GM21576 (cell line): Measurements from ENCODE around the gene CNOT2.
"Not testable (repeated sequence)": the region's sequence is repeated elsewhere in the genome, so short reads cannot be mapped to it uniquely, and the experiment has no call there.

Experiments
- ATAC-seq: cut with Tn5 transposase; IDR thresholded peaks from one replicate; pipeline ENCODE4 v1.9.1; 2021; ENCODE audit warnings: mild to moderate bottlenecking, moderate library complexity; ENCODE audit not compliant: unreplicated experiment

CNOT2 gene

DNA sequence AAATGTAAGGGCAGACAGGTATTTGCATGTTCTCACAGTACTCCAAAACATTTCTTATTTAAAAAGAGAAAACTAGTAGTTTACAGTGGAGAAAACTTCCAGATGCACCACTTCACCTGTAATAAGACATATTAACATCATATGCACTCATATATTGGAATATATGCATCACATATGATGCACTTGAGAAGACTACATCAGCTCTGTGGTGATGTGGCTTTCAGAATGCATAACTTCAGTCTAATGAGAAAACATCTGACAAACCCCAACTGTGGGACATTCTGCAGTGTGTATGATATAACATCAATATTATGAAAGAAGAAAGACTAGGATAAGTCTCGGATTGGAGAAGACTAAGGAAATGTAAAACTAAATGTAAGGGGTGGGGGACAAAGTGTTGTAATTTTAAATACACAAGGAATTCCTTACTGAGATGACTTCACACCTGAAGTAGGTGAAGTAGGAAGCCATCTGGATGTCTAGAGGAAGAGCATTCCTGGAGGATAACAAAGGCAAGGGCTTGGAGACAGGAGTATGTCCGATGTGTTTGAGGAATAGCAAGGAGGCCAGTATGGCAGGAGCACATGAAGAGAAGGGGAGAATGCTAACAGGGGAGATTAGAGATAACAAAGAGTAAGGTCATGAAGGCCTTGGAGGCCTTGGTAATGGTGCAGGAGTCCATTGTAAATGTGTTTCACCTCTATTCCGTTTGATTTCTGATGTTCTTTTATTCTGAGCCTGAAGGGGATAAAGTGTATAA is 49.0 kb downstream of the CNOT2 start:
- ATAC-seq = no peak

GRCh38 chr12:70304684-70305555 is 61.7 kb downstream of the CNOT2 start:
- ATAC-seq = not testable (repeated sequence)

DNA sequence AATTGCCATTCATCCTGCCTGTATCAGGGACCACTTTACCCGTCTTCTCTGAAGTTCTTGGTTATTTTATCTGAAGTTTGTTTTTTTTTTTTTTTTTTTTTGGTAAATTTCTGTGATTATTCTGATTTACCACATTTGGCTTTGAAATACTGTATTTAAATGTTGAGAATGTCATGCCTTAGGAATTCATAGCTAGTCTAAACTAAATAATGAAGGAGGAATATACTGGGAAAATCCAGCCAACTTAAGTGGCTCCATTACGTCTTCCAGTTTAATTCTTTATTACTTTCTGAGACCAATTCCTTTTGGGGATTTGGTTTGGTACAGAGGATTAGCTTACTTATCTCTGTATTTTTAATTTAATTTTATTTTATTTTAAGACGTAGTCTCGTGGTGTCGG is 62.6 kb downstream of the CNOT2 start:
- no peak for ATAC-seq

- no peak for ATAC-seq
Observed at GRCh38 chr12:70306676-70307075, 63.4 kb downstream of the CNOT2 start.

DNA sequence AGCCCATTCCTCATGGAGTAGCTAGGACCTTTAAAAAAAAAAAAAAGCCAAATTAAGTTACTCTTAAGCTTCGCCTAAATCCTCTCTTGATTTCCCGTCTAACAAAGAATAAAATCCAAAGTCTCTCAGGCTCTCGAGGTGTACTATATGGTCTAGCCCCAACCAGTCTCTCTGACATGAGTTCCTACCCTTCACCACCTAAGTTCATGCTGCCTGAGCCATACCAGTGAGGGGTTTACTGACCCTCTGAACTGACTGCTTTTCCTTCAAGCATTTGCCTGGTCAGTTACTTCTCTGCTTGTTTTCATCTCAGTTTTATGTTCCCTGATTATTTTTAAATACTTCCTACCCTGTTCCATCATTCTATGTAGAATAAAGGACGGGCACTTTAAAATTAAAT is 64.6 kb downstream of the CNOT2 start:
- ATAC-seq = no peak

GRCh38 chr12:70309348-70309747 is 66.1 kb downstream of the CNOT2 start:
- no peak for ATAC-seq

- no peak for ATAC-seq
Observed at GRCh38 chr12:70314145-70314544, 70.9 kb downstream of the CNOT2 start.

DNA sequence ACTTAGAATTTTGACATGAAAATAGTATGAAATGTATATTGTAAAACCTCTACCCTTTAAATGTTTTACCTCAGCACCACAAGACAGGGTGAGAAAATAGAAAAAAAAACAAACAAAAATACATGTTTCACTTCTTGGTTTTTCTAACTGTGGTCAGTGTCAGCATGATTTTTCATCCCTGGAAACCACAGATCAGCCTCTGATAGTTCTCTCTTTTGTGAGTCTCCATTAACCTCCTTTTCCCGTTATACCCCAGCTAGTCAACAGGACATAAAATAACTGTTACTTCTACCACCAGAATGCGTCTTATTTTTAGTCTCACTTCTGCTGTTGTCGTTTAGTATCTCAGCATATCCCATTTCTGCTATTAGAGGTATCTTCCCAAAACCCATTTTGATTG is 74.5 kb downstream of the CNOT2 start:
- peak; percentile 99 for ATAC-seq

- ATAC-seq = no peak
Observed at GRCh38 chr12:70319605-70320004, 76.4 kb downstream of the CNOT2 start.

GRCh38 chr12:70321191-70321590 is 78.0 kb downstream of the CNOT2 start:
- ATAC-seq = no peak

- ATAC-seq = no peak
Observed at GRCh38 chr12:70327541-70327940, 84.3 kb downstream of the CNOT2 start.

GRCh38 chr12:70329728-70330127 is 86.5 kb downstream of the CNOT2 start:
- ATAC-seq = no peak

DNA sequence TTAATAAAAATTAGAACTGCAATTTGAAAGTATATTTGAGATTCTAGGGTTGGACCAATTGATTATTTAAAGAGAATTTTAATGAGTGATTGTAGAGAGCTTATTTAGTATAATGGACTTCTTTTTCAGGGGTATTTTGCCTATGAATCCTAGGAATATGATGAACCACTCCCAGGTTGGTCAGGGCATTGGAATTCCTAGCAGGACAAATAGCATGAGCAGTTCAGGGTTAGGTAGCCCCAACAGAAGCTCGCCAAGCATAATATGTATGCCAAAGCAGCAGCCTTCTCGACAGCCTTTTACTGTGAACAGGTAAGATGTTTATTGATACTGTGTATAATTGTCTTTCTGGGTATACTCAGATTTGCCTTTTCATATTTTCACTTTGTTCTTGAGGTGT is 86.9 kb downstream of the CNOT2 start:
- no peak for ATAC-seq

DNA sequence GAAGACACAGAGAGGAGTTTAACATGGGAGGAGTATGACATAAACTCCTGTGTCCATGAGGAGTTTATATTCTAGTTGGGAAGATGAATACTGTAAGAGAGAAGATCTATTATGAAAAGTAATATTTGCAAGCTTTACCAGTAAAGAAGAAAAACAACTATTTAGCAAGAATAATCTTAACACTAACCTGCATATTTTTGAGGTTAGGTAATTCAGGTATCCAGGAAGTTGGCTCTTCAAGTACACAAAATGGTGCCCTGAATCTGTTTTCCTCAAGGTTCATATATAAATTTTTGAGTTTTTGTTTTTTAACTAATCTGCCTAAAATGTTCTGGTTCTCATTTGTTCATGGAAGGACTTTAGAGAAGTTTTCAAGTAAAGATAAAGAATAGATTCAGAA is 89.0 kb downstream of the CNOT2 start:
- ATAC-seq = no peak

DNA sequence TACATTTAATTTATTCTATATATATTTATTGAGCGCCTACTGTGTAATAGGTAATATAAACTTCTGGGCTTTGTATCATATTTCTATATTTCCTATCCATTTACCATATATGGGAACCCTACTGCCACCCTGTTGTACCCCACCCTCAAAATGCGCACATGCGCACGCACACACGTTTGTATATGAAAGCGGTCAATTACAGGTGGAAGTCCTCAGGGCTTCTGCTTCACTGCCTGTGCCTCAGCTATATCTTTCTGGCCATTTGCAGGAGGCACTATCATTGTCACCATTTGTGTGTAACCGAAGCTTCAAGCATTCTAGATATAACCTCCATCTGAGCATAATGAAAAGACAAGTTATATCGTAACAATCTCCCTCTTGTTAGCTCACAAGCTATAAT is 91.5 kb downstream of the CNOT2 start:
- no peak for ATAC-seq

DNA sequence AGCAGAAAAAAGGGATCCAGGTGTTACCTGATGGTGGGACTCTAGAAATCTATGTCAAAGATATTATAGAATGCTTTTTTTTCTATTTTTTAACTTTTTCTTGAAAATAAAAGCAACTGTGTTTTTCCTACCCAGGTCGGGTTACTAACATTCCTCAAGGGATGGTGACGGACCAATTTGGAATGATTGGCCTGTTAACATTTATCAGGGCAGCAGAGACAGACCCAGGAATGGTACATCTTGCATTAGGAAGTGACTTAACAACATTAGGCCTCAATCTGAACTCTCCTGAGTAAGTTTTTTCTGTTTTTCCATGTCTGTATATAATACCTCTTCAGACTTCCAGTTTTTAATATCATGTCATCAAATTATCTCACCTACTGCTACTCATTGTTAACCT is 95.3 kb downstream of the CNOT2 start:
- ATAC-seq = no peak

GRCh38 chr12:70351076-70351475 is 107.8 kb downstream of the CNOT2 start:
- no peak for ATAC-seq

- ATAC-seq = no peak
Observed at GRCh38 chr12:70353780-70354660, 110.8 kb downstream of the CNOT2 start.

GRCh38 chr12:70354787-70355186 is 111.6 kb downstream of the CNOT2 start:
- no peak for ATAC-seq

GRCh38 chr12:70355972-70356371 is 112.7 kb downstream of the CNOT2 start:
- ATAC-seq = no peak
